A549 treated with RU486 at 1 μM for 4 hours (cell line): ENCODE measurements around the gene NEURL2. TPM values are rescaled to one million over a fixed set of nuclear protein-coding genes. Genes with fewer than 3 reads are reported as not detected.

Experiments
- total RNA-seq: library from RNA; stranded (reverse); fragments of 200-300 nt; extraction: Qiagen RNA extraction; gene quantifications from 5 replicates; pipeline ENCODE4 v1.2.3, GENCODE V29; 2022; ENCODE audit warnings: low read depth

The NEURL2 gene
- 0.88 to 1.5 TPM (median 1.4 TPM) in 5 replicates for total RNA-seq

DNA sequence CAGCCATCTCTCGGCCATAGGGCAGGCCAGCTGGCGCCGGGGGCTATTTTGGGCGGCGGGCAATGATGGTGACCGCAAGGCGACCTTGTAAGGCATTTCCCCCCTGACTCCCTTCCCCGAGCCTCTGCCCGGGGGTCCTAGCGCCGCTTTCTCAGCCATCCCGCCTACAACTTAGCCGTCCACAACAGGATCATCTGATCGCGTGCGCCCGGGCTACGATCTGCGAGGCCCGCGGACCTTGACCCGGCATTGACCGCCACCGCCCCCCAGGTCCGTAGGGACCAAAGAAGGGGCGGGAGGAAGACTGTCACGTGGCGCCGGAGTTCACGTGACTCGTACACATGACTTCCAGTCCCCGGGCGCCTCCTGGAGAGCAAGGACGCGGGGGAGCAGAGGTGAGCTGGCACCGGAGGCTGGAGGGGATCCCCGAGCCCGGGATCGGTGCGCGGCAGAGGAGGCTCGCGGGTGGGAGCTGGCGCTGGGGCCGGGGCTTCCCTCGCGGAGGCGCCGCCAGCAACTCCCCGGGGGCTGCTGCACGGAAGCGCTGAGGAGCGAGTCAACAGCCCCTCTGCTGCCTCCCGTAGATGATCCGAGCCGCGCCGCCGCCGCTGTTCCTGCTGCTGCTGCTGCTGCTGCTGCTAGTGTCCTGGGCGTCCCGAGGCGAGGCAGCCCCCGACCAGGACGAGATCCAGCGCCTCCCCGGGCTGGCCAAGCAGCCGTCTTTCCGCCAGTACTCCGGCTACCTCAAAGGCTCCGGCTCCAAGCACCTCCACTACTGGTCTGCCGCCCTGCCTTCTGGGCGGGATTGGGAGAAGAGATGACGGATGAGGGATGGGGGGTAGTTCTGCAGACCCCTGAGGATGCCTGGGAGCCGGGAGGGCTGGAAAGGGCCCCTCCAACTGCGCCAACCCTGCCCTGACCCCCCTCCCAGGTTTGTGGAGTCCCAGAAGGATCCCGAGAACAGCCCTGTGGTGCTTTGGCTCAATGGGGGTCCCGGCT is at the start of gene NEURL2, which contains the start of gene CTSA:
NEURL2 (minus strand) TSS at position 224 of the 999 bp plus-strand sequence; CDS start at position 7, 217 bp downstream.
CTSA (plus strand) TSS at position 351 of the 999 bp plus-strand sequence; CDS start at position 585, 234 bp downstream.

GRCh38 chr20:45934586-45935415 is 43.8 kb upstream of the NEURL2 start, which contains the start of gene PCIF1:
Gene PCIF1, plus strand, starts transcription at chr20:45934683. Its CDS starts 4,317 bp downstream, at chr20:45939000.

GRCh38 chr20:45911486-45912343 is 20.7 kb upstream of the NEURL2 start, which contains the start of gene PLTP:
Gene PLTP, minus strand, starts transcription at chr20:45912155. Its CDS starts 703 bp downstream, at chr20:45911452.

GRCh38 chr20:45887346-45887715 is 3.7 kb downstream of the NEURL2 start, which contains the start of gene SPATA25:
Gene SPATA25, minus strand, starts transcription at chr20:45887622. Its CDS starts 32 bp downstream, at chr20:45887590.

DNA sequence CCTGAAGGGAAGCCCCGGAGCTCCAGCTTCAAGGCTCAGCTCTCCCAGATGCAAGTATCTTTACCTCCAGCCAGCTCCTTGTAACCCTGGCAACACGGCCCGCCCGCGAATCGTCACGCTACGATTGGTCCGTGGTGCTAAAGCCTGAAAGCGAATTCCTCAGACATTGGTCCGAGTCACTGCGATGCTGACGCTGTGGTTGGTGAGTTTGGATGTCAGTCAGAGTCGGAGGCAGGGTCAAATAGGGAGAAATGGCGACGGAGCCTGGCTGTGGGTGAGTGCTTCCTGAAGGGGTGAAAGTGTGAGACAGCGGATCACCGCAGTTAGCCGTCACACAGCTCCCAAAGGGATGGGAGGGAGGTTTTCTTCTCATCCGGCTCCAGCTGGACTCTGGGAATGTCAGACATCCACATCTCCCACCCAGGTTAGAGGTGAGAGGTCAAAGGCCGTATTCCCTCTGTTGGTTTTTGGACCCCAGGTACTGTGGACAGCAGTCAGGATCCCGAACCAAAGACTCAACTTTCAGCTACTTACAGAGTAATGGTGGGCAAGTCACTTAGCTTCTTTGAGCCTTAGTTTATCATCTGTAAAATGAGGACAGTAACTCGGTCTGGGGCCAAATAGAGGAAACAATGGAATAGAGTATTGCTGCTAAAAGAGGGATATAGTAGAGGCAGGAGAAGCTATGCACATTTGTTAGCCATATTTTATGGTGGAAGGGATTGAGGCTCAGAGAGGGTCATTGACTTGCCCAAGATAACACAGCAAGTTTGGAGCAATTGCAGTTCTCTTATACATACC is 9.8 kb downstream of the NEURL2 start, which contains the start of gene ZSWIM1:
ZSWIM1 (plus strand) TSS at position 240 of the 801 bp plus-strand sequence. CDS start 1,366 bp downstream, outside the sequence.

GRCh38 chr20:45857114-45857881 is 33.7 kb downstream of the NEURL2 start, which contains the start of the genes ACOT8 and ZSWIM3:
Gene ACOT8, minus strand, starts transcription at chr20:45857392. Its CDS starts 77 bp downstream, at chr20:45857315.
Gene ZSWIM3, plus strand, starts transcription at chr20:45857614. Its CDS starts 212 bp downstream, at chr20:45857826.

Other genes starting within 250 kb of the NEURL2 start
- not detected in 5 replicates for gene WFDC11, start 221.0 kb downstream of the NEURL2 start, total RNA-seq
- not detected in 5 replicates for gene WFDC13, start 189.2 kb downstream of the NEURL2 start, total RNA-seq
- not detected in 5 replicates for gene WFDC10B, start 186.2 kb downstream of the NEURL2 start, total RNA-seq
- not detected in 5 replicates for gene SPINT4, start 168.9 kb downstream of the NEURL2 start, total RNA-seq
- gene WFDC3, start 99.3 kb downstream of the NEURL2 start, total RNA-seq, result 0.28 TPM in 1 of 5 replicates, not detected in the others
- gene DNTTIP1, start 99.3 kb downstream of the NEURL2 start, total RNA-seq, result 32.5 to 40.1 TPM (median 37.4 TPM) in 5 replicates
- gene UBE2C, start 78.6 kb downstream of the NEURL2 start, total RNA-seq, result 226 to 288 TPM (median 250 TPM) in 5 replicates
- 0.22 to 0.48 TPM (median 0.31 TPM) in 3 of 5 replicates, not detected in the others for gene TNNC2, start 63.9 kb downstream of the NEURL2 start, total RNA-seq
- gene SNX21, start 57.4 kb downstream of the NEURL2 start, total RNA-seq, result 9.4 to 12.4 TPM (median 10.7 TPM) in 5 replicates
- gene ACOT8, start 33.8 kb downstream of the NEURL2 start, total RNA-seq, result 15.4 to 20.0 TPM (median 17.7 TPM) in 5 replicates
- gene ZSWIM3, start 33.6 kb downstream of the NEURL2 start, total RNA-seq, result 1.4 to 1.6 TPM (median 1.6 TPM) in 5 replicates
- gene ZSWIM1, start 10.0 kb downstream of the NEURL2 start, total RNA-seq, result 6.1 to 7.0 TPM (median 6.6 TPM) in 5 replicates
- 0.23 to 0.87 TPM (median 0.66 TPM) in 5 replicates for gene SPATA25, start 3.6 kb downstream of the NEURL2 start, total RNA-seq
- gene CTSA, start 127 bp upstream of the NEURL2 start, total RNA-seq, result 92.6 to 141 TPM (median 119 TPM) in 5 replicates
- 1.3 to 2.3 TPM (median 2.0 TPM) in 5 replicates for gene PLTP, start 20.9 kb upstream of the NEURL2 start, total RNA-seq
- gene PCIF1, start 43.5 kb upstream of the NEURL2 start, total RNA-seq, result 27.7 to 35.6 TPM (median 32.2 TPM) in 5 replicates
- 6.6 to 10.0 TPM (median 9.5 TPM) in 5 replicates for gene ZNF335, start 81.0 kb upstream of the NEURL2 start, total RNA-seq
- gene MMP9, start 117.7 kb upstream of the NEURL2 start, total RNA-seq, result 0.43 to 1.1 TPM (median 0.50 TPM) in 5 replicates
- 12.4 to 17.2 TPM (median 15.6 TPM) in 5 replicates for gene SLC12A5, start 138.0 kb upstream of the NEURL2 start, total RNA-seq
- gene NCOA5, start 198.8 kb upstream of the NEURL2 start, total RNA-seq, result 20.4 to 25.6 TPM (median 22.5 TPM) in 5 replicates
- 3.4 to 5.4 TPM (median 4.3 TPM) in 5 replicates for gene CD40, start 227.1 kb upstream of the NEURL2 start, total RNA-seq